GM21737 (cell line): ENCODE measurements around the gene TMPRSS2.
A peak's percentile ranks its signal among the peaks of the same experiment; 100 is the strongest.

ENCODE experiments used
- ATAC-seq: cut with Tn5 transposase; IDR thresholded peaks from one replicate; pipeline ENCODE4 v1.9.1; 2021; ENCODE audit warnings: mild to moderate bottlenecking, moderate library complexity; ENCODE audit not compliant: unreplicated experiment

The TMPRSS2 gene

DNA sequence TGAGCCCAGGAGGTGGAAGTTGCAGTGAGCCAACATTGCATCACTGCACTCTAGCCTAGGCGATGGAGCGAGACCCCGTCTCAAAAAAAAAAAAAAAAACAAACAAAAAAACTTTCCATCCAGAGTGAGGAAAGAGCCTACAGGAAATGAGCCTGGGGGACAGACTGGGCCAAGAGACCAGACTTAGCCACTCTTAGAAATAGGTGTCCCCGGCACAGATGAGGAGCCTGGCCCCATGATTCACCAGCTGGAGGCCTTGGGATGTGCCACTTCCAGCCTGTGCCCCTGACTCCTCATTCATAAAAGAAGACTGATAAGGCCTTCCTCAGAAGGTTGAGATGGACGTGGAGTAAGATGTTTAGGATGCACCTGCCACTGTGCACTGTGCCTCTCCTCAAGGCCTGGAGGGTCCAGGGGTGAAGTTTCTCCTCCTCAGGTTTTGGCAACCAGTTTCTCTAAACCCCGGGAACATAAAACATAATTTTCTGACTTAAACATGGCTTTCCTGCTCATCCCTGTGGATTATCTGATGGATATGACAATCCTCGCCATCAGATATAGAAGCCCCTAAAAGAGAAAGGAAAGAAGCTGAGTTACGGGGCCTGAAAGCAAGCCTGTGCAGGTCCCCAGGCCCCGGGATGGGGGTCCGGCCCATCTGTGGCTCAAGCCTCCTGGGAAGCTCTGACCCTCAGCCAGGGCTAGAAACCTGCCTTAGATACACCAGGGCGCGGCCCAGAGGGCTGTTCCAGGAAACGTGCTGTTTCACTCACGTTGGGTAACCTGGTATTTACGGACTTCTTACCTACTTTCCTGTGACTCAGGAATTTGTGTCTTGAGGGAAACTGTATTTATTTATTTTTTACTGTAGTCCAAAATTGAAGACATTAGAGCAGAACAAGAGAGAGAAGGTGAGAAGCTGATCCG, 55.9 kb downstream of the TMPRSS2 start:
- no peak for ATAC-seq

DNA sequence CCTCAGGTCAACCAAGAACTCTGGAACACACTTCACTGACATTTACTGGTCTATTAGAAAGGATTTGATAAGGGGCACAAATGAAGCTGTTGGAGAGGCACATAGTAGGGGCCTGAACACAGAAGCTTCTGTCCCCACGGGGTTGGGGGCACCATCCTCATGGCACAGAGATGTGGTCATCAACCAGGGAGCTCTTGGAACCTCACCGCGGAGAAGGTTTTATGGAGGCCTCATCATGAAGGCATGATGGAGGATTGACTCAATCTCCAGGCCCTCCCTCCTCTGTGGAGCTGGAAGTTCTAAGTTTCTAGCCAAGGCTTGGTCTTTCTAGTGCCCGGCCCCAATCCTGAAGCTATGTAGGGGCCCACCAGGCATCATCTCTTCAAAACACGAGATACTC, 58.3 kb downstream of the TMPRSS2 start:
- ATAC-seq = no peak

DNA sequence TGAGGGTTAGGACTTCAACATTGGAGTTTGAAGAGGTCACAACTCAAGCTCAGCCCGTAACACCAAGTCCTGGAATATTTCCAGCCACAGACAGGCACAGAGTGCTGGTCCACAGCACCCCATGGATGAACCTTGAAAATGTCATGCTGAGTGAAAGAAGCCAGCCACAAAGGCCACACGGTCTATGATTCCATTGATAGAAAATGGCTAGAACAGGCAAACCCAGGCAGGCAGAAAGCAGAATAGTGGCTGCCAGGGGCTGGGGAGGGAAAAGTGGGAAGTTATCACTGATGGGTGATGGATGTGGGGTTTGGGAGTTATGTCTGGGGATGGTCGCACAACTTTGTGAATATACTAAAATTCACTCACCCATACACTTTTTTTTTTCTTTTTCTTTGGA, 60.6 kb downstream of the TMPRSS2 start:
- no peak for ATAC-seq

GRCh38 chr21:41446586-41446985, 61.4 kb downstream of the TMPRSS2 start:
- ATAC-seq = no peak

DNA sequence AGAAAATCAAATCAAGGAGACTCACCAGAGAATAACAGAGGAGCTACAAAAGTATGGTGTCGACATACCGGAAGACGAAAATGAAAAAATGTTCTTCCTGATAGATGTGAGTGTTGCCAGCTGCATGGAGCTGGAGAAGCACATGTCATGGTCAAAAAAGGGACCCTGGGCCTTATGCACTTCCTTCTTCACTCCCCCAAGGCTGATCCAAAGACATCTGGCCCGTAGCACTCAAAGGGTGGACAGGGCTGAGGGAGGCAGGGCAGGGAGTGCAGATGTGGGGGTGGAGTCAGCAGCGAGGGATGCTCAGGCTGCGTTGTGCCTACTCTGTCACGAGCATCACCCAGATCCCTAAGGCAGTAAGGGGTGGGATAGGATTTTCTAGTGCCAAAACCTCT, 62.5 kb downstream of the TMPRSS2 start:
- ATAC-seq = no peak

DNA sequence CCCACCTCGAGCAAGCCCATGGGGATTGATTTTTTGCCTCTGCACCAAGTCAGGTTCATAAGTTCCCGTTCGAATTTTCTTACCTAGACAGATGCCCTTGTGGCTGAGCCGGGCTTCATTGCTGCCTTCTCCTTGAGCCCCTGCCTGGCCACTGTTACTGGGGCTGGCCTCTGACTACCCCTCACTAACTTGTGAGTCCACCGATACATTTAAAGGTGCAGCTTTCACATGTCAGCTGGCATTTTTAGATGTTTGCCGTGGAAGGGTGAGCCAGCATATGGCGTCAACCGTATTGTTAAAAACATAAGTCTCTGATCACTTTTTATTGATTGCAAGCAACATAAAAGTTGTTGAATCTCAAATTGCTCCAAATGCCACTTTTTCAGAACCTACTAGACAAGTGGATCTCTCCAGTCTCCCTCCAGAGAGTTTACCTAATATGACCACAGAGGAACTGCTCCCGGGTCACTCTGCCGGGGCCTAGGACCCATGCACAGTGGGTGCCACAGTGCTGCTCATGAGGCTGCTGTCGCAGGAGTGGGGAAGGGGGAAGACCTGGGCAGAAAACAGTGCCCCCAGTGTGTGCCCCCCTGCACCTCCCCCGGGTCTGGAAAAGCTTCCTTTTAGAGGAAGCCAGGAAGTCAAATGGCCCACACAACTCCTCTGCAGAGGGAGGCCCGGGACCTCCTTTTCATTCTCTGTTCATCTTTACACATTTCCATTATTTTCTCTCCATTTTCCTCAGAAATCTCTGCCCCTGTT, 63.1 kb downstream of the TMPRSS2 start:
- ATAC-seq = no peak

DNA sequence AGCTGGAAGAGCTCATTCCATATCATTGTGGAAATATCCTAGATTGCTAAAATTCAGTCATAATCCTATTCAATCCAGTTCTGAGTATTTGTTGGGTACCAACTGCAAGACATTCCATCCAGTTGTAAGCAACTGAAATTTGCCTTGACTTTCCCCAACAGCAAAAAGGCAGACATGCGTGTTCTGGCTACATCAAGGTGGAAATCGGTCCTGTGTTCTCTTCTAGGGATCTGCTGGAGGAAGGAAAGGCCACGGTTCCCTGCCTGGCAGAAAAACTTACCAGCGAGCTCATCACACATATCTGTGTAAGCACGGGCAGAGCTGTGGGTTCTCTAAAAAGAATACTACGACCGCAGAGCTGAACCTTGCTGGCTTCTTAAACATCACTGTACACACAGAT, 64.4 kb downstream of the TMPRSS2 start:
- ATAC-seq = no peak

DNA sequence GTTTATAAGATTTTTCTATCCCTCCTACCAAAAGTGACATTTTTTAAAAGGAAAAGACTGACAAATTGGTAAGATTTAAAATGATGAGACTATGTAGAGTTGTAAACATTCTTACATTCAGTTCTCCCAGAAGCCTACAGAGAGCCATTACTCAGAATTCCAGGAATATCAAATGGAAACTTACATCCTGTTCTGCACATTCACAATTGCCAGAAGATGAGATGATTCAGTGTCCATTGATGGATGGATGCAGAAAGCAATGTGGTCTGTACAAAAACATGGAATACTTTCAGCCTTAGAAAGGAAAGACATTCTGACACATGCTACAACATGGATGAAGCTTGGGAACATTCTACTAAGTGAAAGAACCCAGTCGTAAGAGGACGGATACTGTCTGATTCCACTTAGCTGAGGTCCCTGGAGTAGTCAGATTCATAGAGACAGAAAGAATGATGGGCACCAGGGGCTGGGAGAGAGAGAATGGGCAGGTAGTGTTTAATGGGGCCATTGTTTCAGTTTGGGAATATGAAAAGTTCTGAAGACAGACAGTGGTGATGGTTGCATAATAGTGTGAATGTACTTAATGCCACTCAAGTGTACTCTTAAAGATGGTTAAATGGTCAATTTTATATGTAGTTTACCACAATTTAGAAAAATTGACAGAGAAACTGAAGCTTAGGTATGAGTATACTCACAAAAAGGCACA, 65.3 kb downstream of the TMPRSS2 start:
- ATAC-seq = no peak

DNA sequence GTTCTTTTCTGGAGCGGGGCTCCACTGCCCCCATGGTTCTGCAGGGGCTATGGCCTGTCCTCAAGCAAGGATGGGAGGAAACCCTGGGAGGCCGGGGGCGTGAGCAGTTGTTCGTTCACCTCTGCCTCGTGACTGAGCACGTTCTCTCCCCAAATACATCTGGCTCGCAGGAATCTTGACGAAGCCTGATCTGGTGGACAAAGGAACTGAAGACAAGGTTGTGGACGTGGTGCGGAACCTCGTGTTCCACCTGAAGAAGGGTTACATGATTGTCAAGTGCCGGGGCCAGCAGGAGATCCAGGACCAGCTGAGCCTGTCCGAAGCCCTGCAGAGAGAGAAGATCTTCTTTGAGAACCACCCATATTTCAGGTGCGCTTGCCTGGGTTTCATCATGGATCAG, 66.4 kb downstream of the TMPRSS2 start:
- ATAC-seq = no peak

GRCh38 chr21:41439248-41439647, 68.7 kb downstream of the TMPRSS2 start:
- no peak for ATAC-seq

- ATAC-seq = no peak
Measured at GRCh38 chr21:41438425-41439113, 69.4 kb downstream of the TMPRSS2 start.

- no peak for ATAC-seq
Measured at GRCh38 chr21:41437729-41438128, 70.2 kb downstream of the TMPRSS2 start.

- no peak for ATAC-seq
Measured at GRCh38 chr21:41435706-41436105, 72.3 kb downstream of the TMPRSS2 start.

GRCh38 chr21:41433566-41433965, 74.4 kb downstream of the TMPRSS2 start:
- ATAC-seq = no peak

DNA sequence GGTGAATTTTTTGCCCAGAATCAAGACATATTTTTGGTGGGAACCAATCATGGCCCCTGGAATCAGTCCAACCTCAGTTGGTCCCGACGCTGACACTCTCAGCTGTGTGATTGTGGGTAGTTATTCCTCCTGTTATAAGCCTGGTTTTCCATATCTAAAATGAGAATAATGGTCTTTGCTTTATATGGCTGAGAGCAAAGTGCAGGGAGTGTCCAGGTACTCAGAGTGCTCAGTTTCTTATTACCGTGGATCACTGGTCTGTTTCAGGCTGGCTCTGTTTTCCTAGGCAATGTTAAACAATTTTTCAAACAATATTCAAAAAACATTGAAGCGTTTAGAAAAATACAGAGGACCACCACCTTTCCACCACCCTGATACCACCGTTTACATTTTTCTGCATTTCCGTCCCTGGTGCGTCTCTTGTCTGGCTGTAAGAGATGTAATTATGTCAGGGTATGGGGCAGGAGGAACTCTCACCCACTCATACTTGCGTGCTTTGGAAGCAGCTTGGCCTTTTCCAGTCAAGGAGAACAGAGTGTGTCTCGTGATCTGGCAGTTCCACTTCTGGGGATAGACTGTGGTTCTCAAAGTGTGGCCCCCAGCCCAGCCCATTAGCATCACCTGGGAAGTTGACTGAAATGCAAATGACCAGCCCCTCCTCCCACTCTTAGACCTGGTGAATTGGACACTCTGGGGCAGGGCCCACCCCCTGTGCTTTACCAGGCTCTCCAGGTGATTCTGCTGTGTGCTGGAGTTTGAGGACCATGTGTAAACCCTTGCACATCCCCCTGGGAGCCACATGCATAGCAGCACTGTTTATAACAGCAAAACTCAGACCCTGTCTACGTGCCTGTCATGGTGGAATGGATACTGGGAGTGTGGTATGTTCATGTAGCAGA, 75.1 kb downstream of the TMPRSS2 start:
- ATAC-seq = no peak

DNA sequence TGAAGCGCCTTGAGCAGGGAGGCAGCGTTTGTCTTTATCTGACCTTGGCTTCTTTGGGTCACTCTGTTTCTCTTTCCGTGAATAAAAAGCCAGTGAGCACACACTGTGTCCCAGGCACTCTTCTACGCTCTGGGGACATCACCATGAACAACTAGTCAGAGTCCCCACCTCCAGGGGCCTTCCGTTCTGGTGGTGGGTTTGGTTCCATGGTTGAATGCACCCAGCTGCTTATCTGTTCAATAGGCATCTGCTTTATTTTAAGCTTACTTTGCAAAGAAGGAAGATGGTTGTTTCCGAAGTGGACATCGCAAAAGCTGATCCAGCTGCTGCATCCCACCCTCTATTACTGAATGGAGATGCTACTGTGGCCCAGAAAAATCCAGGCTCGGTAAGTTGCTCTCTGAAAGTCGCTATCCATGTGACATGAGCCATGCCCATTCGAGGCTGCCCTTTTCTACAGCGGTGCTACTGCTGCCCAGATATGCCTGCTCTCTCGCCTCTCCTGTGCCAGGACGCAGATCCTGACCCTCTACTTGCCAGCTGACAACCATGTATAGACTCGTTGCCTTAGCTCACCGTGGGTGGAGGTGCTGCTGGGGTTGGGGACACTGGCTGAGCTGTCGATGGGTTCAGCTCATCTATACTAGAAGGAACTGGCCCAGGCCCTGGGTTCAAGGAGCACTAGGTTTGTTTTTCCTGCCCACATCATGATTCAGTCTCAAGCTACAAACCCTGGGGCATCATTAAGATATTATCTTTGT, 76.0 kb downstream of the TMPRSS2 start:
- ATAC-seq = peak; percentile 75

- no peak for ATAC-seq
Measured at GRCh38 chr21:41429925-41430491, 78.0 kb downstream of the TMPRSS2 start.

DNA sequence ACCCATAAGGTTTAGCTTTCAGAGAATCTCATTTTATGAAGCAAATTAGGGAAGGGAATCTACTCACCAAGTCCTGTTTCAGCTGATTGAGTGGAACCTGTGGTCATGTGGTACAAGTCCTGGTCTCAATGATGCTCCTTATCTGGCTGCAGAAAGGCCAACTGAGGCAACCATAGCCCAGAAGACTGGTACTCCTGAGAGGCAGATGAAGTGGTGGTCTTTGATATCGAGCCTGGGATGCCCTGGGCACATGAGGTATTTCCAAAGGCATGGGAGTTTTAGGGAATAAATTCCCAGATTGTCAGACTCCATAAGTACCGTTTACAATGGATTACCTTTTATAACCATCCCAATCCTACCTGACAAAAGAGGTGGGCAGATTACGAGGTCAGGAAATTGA, 78.7 kb downstream of the TMPRSS2 start:
- ATAC-seq = no peak

DNA sequence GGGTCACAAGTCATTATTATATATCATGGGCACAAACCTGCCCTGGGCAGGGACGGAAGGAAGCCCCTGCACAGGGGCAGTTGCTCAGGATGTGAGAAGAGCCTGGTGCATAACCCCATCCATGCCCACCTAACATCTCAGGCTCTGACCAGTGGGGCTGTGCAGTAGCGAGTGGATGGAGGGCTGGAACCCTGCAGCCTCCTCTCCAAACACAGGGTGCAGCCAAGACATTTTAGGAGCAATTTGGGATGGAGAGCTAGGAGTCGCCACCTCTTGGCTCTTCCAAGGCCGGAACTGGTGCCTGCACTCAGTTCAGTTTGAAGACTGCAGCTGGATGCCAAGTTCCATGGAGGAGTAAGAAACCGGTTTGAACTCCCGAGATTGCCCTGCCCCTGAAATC, 79.1 kb downstream of the TMPRSS2 start:
- no peak for ATAC-seq
